Measurements from ENCODE around the gene SUSD6. TPM values are rescaled to one million over a fixed set of nuclear protein-coding genes. Genes with fewer than 3 reads are reported as not detected.

The SUSD6 gene
- total and polyA plus RNA-seq, 4 donors = 16.0 to 75.1 (median 61.0) TPM

DNA sequence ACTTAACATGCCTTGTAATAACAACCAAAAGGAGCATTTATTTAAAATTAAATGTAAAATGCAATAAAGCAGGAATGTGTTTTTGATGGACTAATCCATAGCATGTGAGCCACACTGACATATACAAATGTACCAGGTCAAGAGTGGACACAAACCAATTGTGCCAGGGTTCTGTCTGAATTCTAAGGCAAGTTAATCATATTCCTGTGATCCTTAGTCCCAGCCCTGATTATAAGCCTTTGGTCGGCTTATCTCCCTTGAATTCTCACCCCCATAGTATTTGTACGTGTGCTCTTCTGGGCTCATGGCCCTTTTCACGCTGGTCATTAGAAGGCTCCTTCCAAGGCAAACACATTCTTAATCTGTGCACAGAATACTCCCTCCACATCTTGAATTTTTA lies 144.9 kb downstream of the SUSD6 start:
- WGBS, 2 donors = 79 to 93% methylated on average over 3 of the region's 3 CpGs
- Histone ChIP-seq H3K36me3 (ENCODE audit: control insufficient read depth in 4 of 4, insufficient read depth in 4 of 4, low read length in 4 of 4) (no peaks in the 10 kb centered on the region), H3K4me3 (no peak overlapping the region), H3K27ac (ENCODE audit: low read depth in 1 of 2, low read length in 1 of 2) (no peak overlapping the region), H3K4me1 (ENCODE audit: control insufficient read depth in 5 of 5, insufficient read depth in 5 of 5, low read length in 5 of 5) (peaks cover 0 to 3% (median 0%) of the 10 kb centered on the region in 5 donors), H3K27me3 (ENCODE audit: control insufficient read depth in 3 of 3, insufficient read depth in 3 of 3, low read length in 2 of 3) (no peaks in the 10 kb centered on the region), H3K9ac (ENCODE audit: insufficient read depth in 1 of 2, low read length in 2 of 2) (no peak overlapping the region), H3K9me3 (ENCODE audit: control insufficient read depth in 4 of 4, insufficient read depth in 3 of 4, low read length in 3 of 4) (no peaks in the 10 kb centered on the region)
- ATAC-seq (ENCODE audit: insufficient read depth, low FRiP score) (no peak), DNase-seq (no peak)
- TF ChIP-seq, protein P1, sequence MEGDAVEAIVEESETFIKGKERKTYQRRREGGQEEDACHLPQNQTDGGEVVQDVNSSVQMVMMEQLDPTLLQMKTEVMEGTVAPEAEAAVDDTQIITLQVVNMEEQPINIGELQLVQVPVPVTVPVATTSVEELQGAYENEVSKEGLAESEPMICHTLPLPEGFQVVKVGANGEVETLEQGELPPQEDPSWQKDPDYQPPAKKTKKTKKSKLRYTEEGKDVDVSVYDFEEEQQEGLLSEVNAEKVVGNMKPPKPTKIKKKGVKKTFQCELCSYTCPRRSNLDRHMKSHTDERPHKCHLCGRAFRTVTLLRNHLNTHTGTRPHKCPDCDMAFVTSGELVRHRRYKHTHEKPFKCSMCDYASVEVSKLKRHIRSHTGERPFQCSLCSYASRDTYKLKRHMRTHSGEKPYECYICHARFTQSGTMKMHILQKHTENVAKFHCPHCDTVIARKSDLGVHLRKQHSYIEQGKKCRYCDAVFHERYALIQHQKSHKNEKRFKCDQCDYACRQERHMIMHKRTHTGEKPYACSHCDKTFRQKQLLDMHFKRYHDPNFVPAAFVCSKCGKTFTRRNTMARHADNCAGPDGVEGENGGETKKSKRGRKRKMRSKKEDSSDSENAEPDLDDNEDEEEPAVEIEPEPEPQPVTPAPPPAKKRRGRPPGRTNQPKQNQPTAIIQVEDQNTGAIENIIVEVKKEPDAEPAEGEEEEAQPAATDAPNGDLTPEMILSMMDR (IDR thresholded peaks at IDR 0.05; ENCODE audit: control extremely low read depth, extremely low read depth) = no peak

DNA sequence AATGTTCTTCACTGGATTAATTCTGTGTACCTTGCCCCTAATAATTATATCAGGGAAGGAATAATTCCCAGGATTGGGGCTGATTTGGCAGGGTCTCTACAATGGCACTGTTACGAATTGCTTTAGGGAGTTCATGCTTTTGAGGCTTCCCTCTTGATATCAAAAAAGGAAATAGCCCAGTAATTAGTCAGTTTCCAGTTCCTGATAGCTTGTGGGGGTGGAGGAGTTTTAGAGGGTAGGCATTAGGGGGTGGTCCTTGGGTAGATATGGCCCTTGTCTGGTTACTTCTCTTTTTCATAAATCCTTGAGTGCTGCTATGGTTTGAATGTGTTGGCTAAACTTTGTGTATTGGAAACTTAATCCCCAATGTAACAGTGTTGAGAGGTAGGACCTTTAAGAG lies 149.4 kb downstream of the SUSD6 start:
- Histone ChIP-seq H3K4me1 (ENCODE audit: control insufficient read depth in 5 of 5, insufficient read depth in 5 of 5, low read length in 5 of 5) (peaks cover 0 to 3% (median 0%) of the 10 kb centered on the region in 5 donors), H3K27ac (ENCODE audit: low read depth in 1 of 2, low read length in 1 of 2) (no peak overlapping the region), H3K36me3 (ENCODE audit: control insufficient read depth in 4 of 4, insufficient read depth in 4 of 4, low read length in 4 of 4) (no peaks in the 10 kb centered on the region), H3K9me3 (ENCODE audit: control insufficient read depth in 4 of 4, insufficient read depth in 3 of 4, low read length in 3 of 4) (no peaks in the 10 kb centered on the region), H3K4me3 (no peak overlapping the region), H3K9ac (ENCODE audit: insufficient read depth in 1 of 2, low read length in 2 of 2) (no peak overlapping the region), H3K27me3 (ENCODE audit: control insufficient read depth in 3 of 3, insufficient read depth in 3 of 3, low read length in 2 of 3) (no peaks in the 10 kb centered on the region)
- ATAC-seq (ENCODE audit: insufficient read depth, low FRiP score) (no peak), DNase-seq (no peak)
- TF ChIP-seq, protein P1 (IDR thresholded peaks at IDR 0.05; ENCODE audit: control extremely low read depth, extremely low read depth) = no peak
- WGBS, 2 donors = 44 to 58% methylated on average over 1 of the region's 1 CpG

DNA sequence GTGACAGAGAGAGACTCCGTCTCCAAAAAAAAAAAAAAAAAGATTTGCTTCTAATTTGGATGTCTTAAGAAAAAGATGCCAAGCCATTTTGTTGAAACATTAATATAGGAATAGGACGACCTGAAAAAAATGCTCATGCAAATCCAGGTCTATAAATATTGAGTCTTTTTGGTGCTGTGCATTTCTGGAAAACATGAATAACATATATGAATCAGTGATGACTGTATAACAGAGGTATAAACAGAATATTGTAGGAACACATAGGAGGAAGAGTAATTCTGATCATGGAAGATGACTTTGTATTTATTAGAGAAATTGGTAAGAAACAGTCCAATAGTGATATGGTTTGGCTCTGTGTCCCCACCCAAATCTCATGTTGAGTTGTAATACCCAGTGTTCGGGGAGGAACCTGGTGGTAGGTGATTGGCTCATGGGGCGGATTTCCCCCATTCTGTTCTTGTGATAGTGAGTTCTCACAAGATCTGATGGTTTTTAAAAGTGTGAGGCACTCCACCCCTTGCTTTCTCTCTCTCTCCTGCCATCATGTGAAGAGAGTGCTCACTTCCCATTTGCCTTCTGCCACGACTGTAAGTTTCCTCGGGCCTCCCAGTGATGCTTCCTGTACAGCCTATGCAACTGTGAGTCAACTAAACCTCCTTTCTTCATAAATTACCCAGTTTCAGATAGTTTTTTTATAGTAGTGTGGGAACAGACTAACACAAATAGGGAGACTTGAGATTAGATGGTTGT lies 152.5 kb downstream of the SUSD6 start:
- TF ChIP-seq, protein P1 (IDR thresholded peaks at IDR 0.05; ENCODE audit: control extremely low read depth, extremely low read depth) = no peak
- Histone ChIP-seq H3K27ac (ENCODE audit: low read depth in 1 of 2, low read length in 1 of 2) (no peak overlapping the region), H3K36me3 (ENCODE audit: control insufficient read depth in 4 of 4, insufficient read depth in 4 of 4, low read length in 4 of 4) (peaks cover 2 to 17% (median 10%) of the 10 kb centered on the region in 4 donors), H3K9me3 (ENCODE audit: control insufficient read depth in 4 of 4, insufficient read depth in 3 of 4, low read length in 3 of 4) (no peaks in the 10 kb centered on the region), H3K27me3 (ENCODE audit: control insufficient read depth in 3 of 3, insufficient read depth in 3 of 3, low read length in 2 of 3) (no peaks in the 10 kb centered on the region), H3K4me3 (no peak overlapping the region), H3K4me1 (ENCODE audit: control insufficient read depth in 5 of 5, insufficient read depth in 5 of 5, low read length in 5 of 5) (peaks cover 0 to 12% (median 8%) of the 10 kb centered on the region in 5 donors), H3K9ac (ENCODE audit: insufficient read depth in 1 of 2, low read length in 2 of 2) (no peak overlapping the region)
- DNase-seq = no peak
- 74 to 79% methylated on average over 6 of the region's 6 CpGs for WGBS, 2 donors
- no peak for ATAC-seq (ENCODE audit: insufficient read depth, low FRiP score)

Other genes starting within 250 kb of the SUSD6 start
- gene ERH, start 213.3 kb upstream of the SUSD6 start, total RNA-seq = 100 to 1,000 TPM in 1 of 2 donors, 10 to 100 TPM in 1; 69.1 to 138 TPM
- gene ERH, start 213.3 kb upstream of the SUSD6 start, polyA plus RNA-seq = 100 to 1,000 TPM; 139 to 203 TPM
- gene SLC39A9, start 212.9 kb upstream of the SUSD6 start, total RNA-seq = 10 to 100 TPM; 60.4 to 74.9 TPM
- gene SLC39A9, start 212.9 kb upstream of the SUSD6 start, polyA plus RNA-seq = 10 to 100 TPM; 20.5 to 26.5 TPM
- under 1 TPM in 1 of 2 donors, not detected in 1; 0.83 TPM for gene PLEKHD1, start 126.9 kb upstream of the SUSD6 start, total RNA-seq
- gene PLEKHD1, start 126.9 kb upstream of the SUSD6 start, polyA plus RNA-seq = under 1 TPM; 0.11 to 0.33 TPM
- not detected for gene CCDC177, start 36.7 kb upstream of the SUSD6 start, total RNA-seq
- under 1 TPM in 1 of 2 donors, not detected in 1; 0.01 TPM for gene CCDC177, start 36.7 kb upstream of the SUSD6 start, polyA plus RNA-seq
- 100 to 1,000 TPM; 224 to 419 TPM for gene SRSF5, start 155.5 kb downstream of the SUSD6 start, total RNA-seq
- gene SRSF5, start 155.5 kb downstream of the SUSD6 start, polyA plus RNA-seq = 100 to 1,000 TPM; 239 to 334 TPM
- not detected for gene SLC10A1, start 185.6 kb downstream of the SUSD6 start, total RNA-seq
- not detected for gene SLC10A1, start 185.6 kb downstream of the SUSD6 start, polyA plus RNA-seq